SH-SY5Y (cell line): ENCODE measurements around the gene TSPEAR.

Experiments
- GATA2 ChIP-seq: IDR thresholded peaks from 2 replicates; pipeline ENCODE4 v1.6.1; 2011; ENCODE audit warnings: mild to moderate bottlenecking, low read depth, low read length
- GATA3 ChIP-seq: IDR thresholded peaks from 2 replicates; pipeline ENCODE4 v1.6.1; 2011; ENCODE audit warnings: low read depth, mild to moderate bottlenecking, low read length, moderate library complexity

Gene TSPEAR

GRCh38 chr21:44503901-44504399 is 207.4 kb downstream of the TSPEAR start:
- no peak for TF ChIP-seq GATA2
- TF ChIP-seq GATA3 = no peak

DNA sequence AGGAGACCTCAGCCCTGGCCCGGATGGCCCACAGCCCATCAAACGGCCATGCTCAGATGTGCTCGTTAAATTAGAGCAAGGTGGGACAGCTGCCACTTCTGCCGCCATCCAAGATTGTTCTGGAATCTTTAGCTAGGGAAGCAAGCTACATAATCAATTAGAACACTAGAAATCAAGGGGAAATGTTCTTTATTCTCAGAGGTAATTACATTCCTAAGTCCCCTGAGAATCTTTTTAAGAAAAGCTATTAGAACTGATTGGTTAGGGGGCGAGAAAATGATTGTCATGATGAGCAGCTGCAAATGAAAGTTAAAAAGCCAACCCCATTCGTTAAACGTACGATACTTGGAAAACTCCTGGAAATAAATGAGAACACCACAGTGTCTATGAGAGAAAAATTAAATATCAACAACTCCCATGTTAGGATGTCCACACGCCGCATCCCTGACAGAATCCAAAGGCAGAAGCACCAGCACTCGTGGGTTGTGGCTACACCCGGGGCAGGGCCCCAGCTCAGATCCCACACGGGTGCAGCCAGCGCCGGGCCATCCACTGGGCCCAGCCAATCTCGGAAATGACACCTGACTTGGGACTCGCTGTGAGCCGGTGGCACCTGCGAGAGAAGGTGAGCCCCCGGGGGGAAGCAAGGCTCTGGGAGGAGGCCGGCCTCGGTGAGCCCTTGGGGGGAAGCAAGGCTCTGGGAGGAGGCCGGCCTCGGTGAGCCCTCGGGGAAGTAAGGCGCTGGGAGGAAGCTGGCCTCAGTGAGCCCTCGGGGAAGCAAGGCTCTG is 209.0 kb downstream of the TSPEAR start:
- TF ChIP-seq GATA3 (no peak), GATA2 (no peak)

- TF ChIP-seq GATA2 = no peak
- TF ChIP-seq GATA3 = no peak
Observed at GRCh38 chr21:44500111-44500510, 211.3 kb downstream of the TSPEAR start.

- no peak for TF ChIP-seq GATA3
- no peak for TF ChIP-seq GATA2
Observed at GRCh38 chr21:44499631-44500030, 211.7 kb downstream of the TSPEAR start.

- TF ChIP-seq GATA2 (no peak), GATA3 (no peak)
Observed at GRCh38 chr21:44499211-44499560, 212.2 kb downstream of the TSPEAR start.

GRCh38 chr21:44498280-44499210 is 212.8 kb downstream of the TSPEAR start:
- no peak for TF ChIP-seq GATA3
- TF ChIP-seq GATA2 = no peak

- no peak for TF ChIP-seq GATA2
- no peak for TF ChIP-seq GATA3
Observed at GRCh38 chr21:44497703-44498126, 213.7 kb downstream of the TSPEAR start.

DNA sequence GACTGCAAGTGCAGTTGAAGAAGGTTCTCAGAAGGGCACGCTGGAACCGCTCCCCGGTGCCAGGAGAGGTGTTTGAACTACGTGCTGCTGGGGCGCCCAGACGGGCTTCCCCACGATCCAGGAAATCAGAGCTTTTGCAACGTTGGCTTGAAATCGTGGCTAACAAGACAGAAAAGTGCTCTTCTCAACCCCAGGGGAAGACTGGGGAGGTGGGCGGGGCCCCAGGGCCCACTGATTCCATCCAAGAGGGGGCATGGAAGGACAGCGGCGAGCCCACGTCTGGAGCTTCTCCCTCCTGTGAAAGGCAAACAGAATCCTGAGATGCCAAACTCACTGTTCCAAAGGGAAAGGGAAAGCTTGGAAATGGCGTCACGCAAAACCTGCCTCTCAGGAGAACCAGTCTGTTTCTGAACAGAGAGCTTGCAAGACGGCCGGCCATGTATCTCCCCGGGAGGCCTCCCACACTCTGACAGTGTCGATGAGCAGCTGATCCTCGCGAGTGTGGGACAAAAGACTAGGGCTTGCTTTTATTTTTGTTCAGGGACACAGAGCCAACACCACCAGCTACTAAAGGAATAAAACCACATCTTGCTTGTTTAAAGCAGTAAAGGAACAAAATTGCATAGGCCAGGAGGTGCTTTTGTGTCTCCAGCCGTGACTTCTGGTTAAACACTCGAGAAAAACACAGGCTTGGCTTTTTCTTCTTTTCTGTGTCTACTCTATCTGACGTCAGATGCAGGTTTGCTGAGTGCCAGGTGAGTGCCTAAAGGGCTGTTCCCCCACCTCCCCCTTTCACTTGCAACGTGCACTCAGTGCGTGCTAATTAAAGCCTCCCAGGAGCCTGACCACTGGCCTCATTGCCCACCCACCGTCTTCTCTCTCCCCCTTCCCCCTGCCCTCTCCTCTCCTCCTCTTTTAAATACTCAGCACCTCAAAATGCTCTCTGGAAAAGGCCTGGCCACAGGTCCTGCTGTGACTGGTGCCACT is 214.5 kb downstream of the TSPEAR start:
- no peak for TF ChIP-seq GATA3
- TF ChIP-seq GATA2 = no peak

GRCh38 chr21:44495611-44496563 is 215.5 kb downstream of the TSPEAR start:
- TF ChIP-seq GATA2 = no peak
- TF ChIP-seq GATA3 = no peak

DNA sequence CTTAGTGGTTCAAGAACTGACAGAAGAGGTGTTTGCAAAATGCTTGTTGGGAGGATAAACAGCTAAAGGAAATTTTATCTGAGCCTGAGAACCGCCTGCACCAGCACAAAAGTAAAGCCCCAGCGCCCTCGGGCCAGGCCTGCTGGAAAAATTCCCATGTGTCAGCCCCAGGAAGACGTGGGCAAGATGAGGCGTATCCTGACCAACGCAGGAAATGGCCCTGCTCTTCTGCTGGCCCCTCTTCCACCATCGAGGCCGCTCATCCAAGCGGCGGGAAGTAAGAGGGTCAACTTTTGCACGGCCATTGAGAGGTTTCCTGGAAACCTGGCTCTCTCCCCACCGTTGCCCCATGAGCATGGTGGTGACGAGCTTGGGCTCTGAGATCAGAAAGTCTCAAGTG is 216.4 kb downstream of the TSPEAR start:
- TF ChIP-seq GATA3 = no peak
- no peak for TF ChIP-seq GATA2

GRCh38 chr21:44494418-44494817 is 217.0 kb downstream of the TSPEAR start:
- TF ChIP-seq GATA2 (no peak), GATA3 (no peak)

DNA sequence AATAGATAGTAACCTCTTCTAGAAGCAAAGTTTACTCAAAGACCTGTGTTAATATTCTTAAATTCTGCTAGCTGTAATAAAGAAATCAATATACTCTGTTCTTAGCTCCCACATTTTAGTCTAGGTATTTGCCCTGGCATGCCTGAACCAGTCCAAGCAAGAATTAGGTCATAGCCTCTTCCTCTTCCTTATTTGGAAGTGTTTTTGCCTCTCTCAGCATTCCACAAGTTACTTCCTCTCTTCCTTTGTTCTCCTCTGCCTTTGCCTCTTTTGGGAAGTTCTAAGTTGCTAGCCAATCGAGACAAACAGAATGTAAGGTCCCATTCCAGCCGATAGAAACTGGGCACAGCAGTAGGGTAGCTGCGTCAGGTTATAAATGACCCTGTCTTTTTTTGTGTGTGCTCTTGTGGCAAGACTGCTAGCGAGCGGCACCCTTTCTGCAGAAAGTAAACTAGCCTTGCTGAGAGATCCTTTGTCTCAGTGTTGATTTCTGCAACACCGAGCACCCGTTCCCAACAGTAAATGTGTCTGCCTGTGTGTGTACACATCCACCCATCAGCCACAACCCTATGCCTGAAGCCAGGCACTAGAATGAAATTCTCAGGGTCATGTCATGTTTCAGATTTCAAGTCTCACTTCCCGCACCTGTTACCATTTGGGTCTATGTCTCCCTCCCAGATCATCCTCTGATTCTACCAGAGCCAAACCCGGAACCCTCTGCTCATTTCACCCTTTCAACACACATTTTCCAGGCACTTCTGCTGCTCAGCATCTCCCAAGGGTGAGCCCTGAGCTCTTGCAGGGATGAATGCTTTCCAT is 218.6 kb downstream of the TSPEAR start:
- TF ChIP-seq GATA2 (no peak), GATA3 (no peak)

DNA sequence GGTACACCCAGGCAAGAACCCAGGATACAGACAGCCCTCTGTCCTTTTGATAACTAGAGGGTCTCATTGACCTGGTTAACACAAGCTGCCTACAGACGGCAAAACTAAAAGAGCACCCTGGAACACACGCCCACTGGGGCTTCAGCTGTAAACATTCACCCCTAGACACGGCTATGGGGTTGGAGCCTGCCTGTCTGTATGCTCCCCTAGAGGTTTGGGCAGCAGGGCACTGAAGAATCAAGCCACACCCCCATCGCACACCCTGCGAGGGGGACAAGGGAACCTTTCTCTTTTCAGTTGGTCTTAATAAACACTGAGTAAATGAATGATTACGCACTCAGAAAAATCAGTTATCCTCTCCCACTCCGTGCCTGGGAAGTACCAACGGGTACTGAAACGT is 220.6 kb downstream of the TSPEAR start:
- TF ChIP-seq GATA2 = no peak
- TF ChIP-seq GATA3 = no peak
